AG09319 (cell line): ENCODE measurements around the gene CRY2.
"Not testable (repeated sequence)": the region's sequence is repeated elsewhere in the genome, so short reads cannot be mapped to it uniquely, and the experiment has no call there.

Experiments used
- DNase-seq: peaks from one replicate; pipeline ENCODE4 v3.0.0-alpha.2; 2010; ENCODE audit warnings: low read depth; ENCODE audit errors: extremely low read depth
- TF ChIP-seq, protein P1 (sequence below): IDR thresholded peaks from 2 replicates; pipeline ENCODE4 v1.5.1; 2011; ENCODE audit warnings: low read depth, mild to moderate bottlenecking, inconsistent platforms, low read length, moderate library complexity

Gene CRY2

GRCh38 chr11:45803971-45804760 is 43.1 kb upstream of the CRY2 start:
- TF ChIP-seq, protein P1, sequence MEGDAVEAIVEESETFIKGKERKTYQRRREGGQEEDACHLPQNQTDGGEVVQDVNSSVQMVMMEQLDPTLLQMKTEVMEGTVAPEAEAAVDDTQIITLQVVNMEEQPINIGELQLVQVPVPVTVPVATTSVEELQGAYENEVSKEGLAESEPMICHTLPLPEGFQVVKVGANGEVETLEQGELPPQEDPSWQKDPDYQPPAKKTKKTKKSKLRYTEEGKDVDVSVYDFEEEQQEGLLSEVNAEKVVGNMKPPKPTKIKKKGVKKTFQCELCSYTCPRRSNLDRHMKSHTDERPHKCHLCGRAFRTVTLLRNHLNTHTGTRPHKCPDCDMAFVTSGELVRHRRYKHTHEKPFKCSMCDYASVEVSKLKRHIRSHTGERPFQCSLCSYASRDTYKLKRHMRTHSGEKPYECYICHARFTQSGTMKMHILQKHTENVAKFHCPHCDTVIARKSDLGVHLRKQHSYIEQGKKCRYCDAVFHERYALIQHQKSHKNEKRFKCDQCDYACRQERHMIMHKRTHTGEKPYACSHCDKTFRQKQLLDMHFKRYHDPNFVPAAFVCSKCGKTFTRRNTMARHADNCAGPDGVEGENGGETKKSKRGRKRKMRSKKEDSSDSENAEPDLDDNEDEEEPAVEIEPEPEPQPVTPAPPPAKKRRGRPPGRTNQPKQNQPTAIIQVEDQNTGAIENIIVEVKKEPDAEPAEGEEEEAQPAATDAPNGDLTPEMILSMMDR, result no peak
- no peak for DNase-seq

DNA sequence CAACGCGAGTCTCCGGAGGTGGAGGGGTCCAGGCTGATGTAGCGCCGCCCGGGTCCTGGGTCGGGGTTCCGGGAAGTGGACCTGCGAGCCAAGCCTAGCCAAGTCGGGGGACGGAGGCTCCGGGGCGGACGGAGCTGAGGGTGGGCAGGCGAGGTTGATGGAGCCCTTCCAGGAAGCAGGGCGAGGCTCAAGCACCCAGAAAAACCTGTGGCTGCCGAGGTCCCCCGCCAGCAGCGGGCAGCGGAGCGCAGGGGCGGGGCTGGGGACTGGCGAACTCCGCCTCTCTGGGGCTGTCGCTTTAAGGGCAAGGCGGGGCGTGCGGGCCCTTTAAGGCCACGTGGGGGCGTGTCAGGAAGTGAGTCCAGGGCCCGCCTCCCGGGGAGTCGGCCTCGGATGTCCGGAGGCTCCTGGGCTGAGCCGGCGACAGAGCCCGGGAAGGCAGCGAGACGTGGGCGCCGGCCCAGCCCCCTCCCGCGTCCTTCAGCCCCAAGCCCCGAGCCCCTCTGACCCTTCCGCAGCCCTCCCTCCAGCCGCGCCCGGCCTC is 42.4 kb upstream of the CRY2 start, which contains the start of gene SLC35C1:
TSS of gene SLC35C1 (plus strand) at position 389 of the 544 bp plus-strand sequence. CDS start 653 bp downstream, outside the sequence.
- TF ChIP-seq, protein P1, result peak; percentile 18; the same call in 1 of the 2 replicates
- DNase-seq, result peak; percentile 89

DNA sequence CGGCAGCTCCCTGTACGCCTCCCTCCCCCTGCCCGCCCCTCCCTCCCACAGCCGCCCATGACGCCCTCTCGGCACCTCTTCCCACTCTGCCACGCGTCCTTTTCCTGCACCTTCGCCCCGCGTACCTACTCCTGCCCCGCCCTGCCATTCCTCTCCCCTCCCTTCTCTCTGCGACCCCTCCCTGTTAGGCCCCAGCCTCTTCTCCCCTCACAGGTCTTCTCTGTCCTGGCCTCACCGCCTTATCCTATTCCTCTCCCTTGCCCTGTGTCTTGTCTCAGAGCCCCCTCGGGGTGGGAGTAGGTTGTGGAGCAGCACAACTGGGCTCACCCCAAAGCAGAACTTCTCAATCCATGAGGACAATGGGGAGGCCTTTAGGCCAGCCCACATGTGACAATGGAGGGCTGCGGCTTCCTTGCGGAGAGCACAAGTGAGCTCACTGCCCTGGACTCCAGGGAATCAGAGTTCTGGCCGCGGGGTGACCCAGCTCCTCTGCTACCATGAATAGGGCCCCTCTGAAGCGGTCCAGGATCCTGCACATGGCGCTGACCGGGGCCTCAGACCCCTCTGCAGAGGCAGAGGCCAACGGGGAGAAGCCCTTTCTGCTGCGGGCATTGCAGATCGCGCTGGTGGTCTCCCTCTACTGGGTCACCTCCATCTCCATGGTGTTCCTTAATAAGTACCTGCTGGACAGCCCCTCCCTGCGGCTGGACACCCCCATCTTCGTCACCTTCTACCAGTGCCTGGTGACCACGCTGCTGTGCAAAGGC is 41.8 kb upstream of the CRY2 start:
- no peak for DNase-seq
- TF ChIP-seq, protein P1, result no peak; the same call in 1 of the 2 replicates

DNA sequence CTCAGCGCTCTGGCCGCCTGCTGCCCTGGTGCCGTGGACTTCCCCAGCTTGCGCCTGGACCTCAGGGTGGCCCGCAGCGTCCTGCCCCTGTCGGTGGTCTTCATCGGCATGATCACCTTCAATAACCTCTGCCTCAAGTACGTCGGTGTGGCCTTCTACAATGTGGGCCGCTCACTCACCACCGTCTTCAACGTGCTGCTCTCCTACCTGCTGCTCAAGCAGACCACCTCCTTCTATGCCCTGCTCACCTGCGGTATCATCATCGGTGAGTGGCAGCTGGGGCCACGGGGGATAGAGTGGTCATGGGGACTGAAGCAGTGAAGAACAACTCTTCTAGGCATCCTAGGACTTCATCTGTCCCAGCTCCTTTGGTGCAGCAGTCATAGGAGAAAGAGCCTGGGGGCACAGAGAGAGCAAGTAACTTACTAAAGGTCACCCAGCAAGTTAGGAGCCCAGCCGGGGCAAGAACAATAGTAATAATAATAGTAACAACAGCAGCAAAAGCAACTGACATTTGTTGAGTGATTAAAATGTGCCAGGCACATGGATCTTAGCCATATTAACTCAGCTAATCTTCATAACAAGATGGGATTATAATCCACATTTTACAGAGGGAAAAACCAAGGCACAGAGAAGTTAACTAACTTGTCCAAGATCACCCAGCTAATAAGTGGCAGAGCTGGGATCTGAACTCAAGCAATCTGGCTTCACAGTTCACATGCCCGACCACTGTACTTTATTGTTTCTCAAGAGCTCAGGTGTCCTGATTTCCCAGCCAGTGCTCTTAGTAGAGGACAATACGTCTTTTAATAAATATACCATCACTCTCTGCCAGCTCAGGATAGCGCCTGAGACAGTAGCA is 41.0 kb upstream of the CRY2 start:
- TF ChIP-seq, protein P1, result no peak
- DNase-seq, result no peak

DNA sequence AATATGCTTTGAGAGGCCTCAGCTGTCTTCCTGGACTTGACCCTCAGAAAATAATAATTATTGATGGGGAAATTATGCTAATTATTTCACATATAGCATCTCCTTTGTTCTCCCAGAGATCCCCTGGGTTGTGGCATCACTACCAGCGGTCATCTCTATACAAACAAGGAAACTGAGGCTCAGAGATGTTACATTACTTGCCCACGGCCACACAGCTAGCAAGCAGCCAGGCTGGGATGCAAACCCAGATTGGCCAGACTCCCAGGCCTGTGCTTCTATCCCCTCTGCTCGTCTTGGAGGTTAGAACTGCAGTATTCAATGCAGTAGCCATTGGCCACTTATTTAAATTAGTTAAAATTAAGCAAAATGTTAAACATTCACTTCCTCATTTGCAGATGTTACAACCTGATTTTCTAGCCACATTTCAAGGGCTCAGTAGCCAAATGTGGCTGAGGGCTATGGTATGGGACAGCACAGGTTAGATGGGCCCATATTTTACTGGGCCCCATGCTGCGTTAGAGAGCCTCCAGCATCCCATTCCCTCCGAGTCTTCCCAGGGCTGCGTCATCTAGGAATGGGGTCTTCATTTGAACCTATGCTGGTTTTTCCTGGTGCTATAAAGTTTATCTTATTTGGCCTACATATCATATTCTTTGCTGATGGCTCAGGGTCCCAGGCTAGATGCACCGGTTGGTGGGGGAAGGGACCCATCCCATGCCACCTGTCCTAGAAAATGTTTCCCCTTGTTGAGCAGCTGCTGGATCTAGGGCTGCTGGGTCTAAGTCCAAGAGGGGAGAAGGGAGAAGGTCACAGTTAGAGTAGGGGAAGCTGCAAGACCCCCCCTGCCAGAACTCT is 40.1 kb upstream of the CRY2 start:
- TF ChIP-seq, protein P1, result no peak
- no peak for DNase-seq

DNA sequence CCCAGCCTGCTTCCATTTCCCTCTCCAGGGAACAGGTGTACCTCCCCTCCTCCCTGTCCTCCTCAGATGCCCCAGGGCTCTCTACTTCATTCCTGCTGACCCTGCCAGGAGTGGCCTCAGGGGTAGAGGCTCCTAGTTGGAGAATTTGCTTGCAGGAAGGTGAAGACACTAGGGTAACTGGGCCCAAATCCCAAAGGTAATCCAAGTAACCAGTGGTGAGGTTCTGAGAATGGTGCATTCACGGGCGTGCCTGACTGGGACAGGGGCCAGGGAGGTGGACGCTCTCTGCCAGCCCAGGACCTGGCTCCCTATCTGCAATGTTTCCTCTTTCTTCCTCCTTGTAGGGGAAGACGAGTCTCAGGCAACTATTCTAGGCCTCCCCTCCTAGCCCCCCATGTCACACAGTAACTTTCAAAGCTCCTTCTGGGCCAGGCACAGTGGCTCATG is 39.5 kb upstream of the CRY2 start:
- TF ChIP-seq, protein P1, result no peak
- DNase-seq, result no peak

DNA sequence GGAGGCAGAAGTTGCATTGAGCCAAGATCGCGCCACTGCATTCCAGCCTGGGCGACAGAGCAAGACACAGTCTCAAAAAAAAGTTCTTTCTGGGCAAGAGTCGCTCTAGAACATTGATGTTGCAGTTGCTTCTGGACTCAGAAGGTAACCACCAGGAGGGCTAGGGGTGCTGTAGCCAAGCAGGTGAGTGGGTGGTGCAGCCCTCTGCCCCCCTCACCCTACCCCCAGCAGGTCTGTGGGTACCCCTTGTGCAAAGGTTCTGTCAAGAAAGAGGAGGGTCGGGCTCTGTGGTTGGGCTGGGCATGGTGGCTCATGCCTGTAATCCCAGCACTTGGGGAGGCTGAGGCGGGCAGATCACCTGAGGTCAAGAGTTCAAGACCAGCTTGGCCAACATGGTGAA is 38.8 kb upstream of the CRY2 start:
- DNase-seq, result not testable (repeated sequence)
